Tibial artery (tissue), 4 donors: ENCODE results near the gene RAET1G.
"Not testable (repeated sequence)": the region's sequence is repeated elsewhere in the genome, so short reads cannot be mapped to it uniquely, and the experiment has no call there.

Source experiments
- DNase-seq, 2 donors: peaks; one replicate each; pipeline ENCODE4 v3.0.0-alpha.2; 2019
- H3K27ac ChIP-seq, 2 donors: fragments of 200-600 bp; sonication (generic) in 1 of 2; 1 replicate in 1 of 2; 2 replicates in 1 of 2; pipeline ENCODE4 v1.5.1; 2018 to 2019; ENCODE audit warnings: mild to moderate bottlenecking in 1 of 2
- H3K27me3 ChIP-seq, 2 donors: fragments of 200-600 bp; sonication (generic) in 1 of 2; one replicate each; pipeline versions ENCODE4 v1.5.1 to v1.6.0; 2016 to 2019
- H3K36me3 ChIP-seq, 3 donors: fragments of 200-600 bp; sonication (generic) in 2 of 3; one replicate each; pipeline ENCODE4 v1.5.1; 2016 to 2019; ENCODE audit warnings: mild to moderate bottlenecking in 2 of 3
- H3K4me1 ChIP-seq, 4 donors: fragments of 200-600 bp; sonication (generic) in 2 of 4; 1 replicate in 3 of 4; 2 replicates in 1 of 4; pipeline ENCODE4 v1.5.1; 2016 to 2019
- H3K4me3 ChIP-seq, 2 donors: fragments of 200-600 bp; sonication (generic) in 1 of 2; 1 replicate in 1 of 2; 2 replicates in 1 of 2; pipeline ENCODE4 v1.5.1; 2018 to 2019; ENCODE audit warnings: mild to moderate bottlenecking in 2 of 2
- H3K9me3 ChIP-seq, 3 donors: fragments of 200-600 bp; sonication (generic) in 1 of 3; one replicate each; pipeline ENCODE4 v1.5.1; 2016 to 2019
- CTCF ChIP-seq, 2 experiments: fragments of 200-600 bp in 1 of 2; fragments of 450-650 bp in 1 of 2; IDR thresholded peaks; one replicate each; pipeline ENCODE4 v1.5.1; 2017 to 2019; ENCODE audit warnings: antibody characterized with exemption in 2 of 2, mild to moderate bottlenecking in 1 of 2, moderate library complexity in 1 of 2
- intact Hi-C: fragments of 100-400 bp; cut with DNase I; formaldehyde crosslinking; loops from one replicate; pipeline ENCODE4 v1.15.0; 2023; ENCODE audit warnings: low total_unique reads

RAET1G gene

GRCh38 chr6:149961728-149962425, 39.0 kb upstream of the RAET1G start:
- no peaks in the 10 kb centered on the region for H3K36me3 ChIP-seq
- H3K9me3 ChIP-seq: no peaks in the 10 kb centered on the region
- peaks cover 0 to 78% of the 10 kb centered on the region in 2 donors for H3K27me3 ChIP-seq
- no peak overlapping the region for H3K27ac ChIP-seq
- intact Hi-C loops: loop anchor here (2.0 kb wide), 1 partner anchor 23 kb away; no protein-coding TSS in a partner anchor
- H3K4me3 ChIP-seq: no peak overlapping the region
- H3K4me1 ChIP-seq: peaks cover 0 to 28% (median 26%) of the 10 kb centered on the region in 4 donors
- TF ChIP-seq CTCF (IDR thresholded peaks at IDR 0.05): no peak
- DNase-seq: no peak

GRCh38 chr6:149960488-149960887, 37.6 kb upstream of the RAET1G start:
- DNase-seq: no peak
- intact Hi-C loops: no loop called here
- Histone ChIP-seq H3K9me3 (no peaks in the 10 kb centered on the region), H3K27me3 (peaks cover 0 to 78% of the 10 kb centered on the region in 2 donors), H3K4me1 (peaks cover 0 to 27% (median 26%) of the 10 kb centered on the region in 4 donors), H3K36me3 (no peaks in the 10 kb centered on the region), H3K4me3 (no peak overlapping the region), H3K27ac (no peak overlapping the region)
- no peak for TF ChIP-seq CTCF (IDR thresholded peaks at IDR 0.05)

- H3K36me3 ChIP-seq, H3K27ac ChIP-seq, DNase-seq, H3K4me3 ChIP-seq, H3K9me3 ChIP-seq, intact Hi-C loops: not testable (repeated sequence)
- H3K4me1 ChIP-seq: peaks cover 0 to 20% (median 19%) of the 10 kb centered on the region in 4 donors
- peaks cover 0 to 77% of the 10 kb centered on the region in 2 donors for H3K27me3 ChIP-seq
These were observed 36.9 kb upstream of the RAET1G start for GRCh38 chr6:149959806-149960205.

GRCh38 chr6:149958124-149958523, 35.2 kb upstream of the RAET1G start:
- H3K4me1 ChIP-seq, DNase-seq, H3K4me3 ChIP-seq, H3K27ac ChIP-seq, H3K36me3 ChIP-seq, intact Hi-C loops, H3K9me3 ChIP-seq: not testable (repeated sequence)
- H3K27me3 ChIP-seq: peaks cover 0 to 77% of the 10 kb centered on the region in 2 donors

GRCh38 chr6:149955654-149956317, 32.9 kb upstream of the RAET1G start:
- intact Hi-C loops, H3K36me3 ChIP-seq, DNase-seq, H3K4me3 ChIP-seq, H3K9me3 ChIP-seq, H3K4me1 ChIP-seq, H3K27ac ChIP-seq: not testable (repeated sequence)
- peaks cover 0 to 78% of the 10 kb centered on the region in 2 donors for H3K27me3 ChIP-seq

GRCh38 chr6:149954984-149955653, 32.2 kb upstream of the RAET1G start:
- H3K9me3 ChIP-seq, H3K4me1 ChIP-seq, H3K36me3 ChIP-seq, DNase-seq, intact Hi-C loops, H3K4me3 ChIP-seq, H3K27ac ChIP-seq: not testable (repeated sequence)
- H3K27me3 ChIP-seq: peaks cover 0 to 80% of the 10 kb centered on the region in 2 donors

GRCh38 chr6:149954328-149954983, 31.5 kb upstream of the RAET1G start:
- DNase-seq, H3K27ac ChIP-seq, H3K4me3 ChIP-seq, H3K9me3 ChIP-seq, H3K4me1 ChIP-seq, H3K36me3 ChIP-seq, intact Hi-C loops: not testable (repeated sequence)
- peaks cover 0 to 83% of the 10 kb centered on the region in 2 donors for H3K27me3 ChIP-seq

- H3K9me3 ChIP-seq, H3K36me3 ChIP-seq, H3K4me3 ChIP-seq, DNase-seq, intact Hi-C loops, H3K4me1 ChIP-seq, H3K27ac ChIP-seq: not testable (repeated sequence)
- H3K27me3 ChIP-seq: peaks cover 0 to 84% of the 10 kb centered on the region in 2 donors
These were observed 31.0 kb upstream of the RAET1G start for GRCh38 chr6:149953934-149954327.

GRCh38 chr6:149953390-149953789, 30.5 kb upstream of the RAET1G start:
- H3K4me3 ChIP-seq, H3K9me3 ChIP-seq, H3K36me3 ChIP-seq, H3K4me1 ChIP-seq, intact Hi-C loops, H3K27ac ChIP-seq, DNase-seq: not testable (repeated sequence)
- peaks cover 0 to 85% of the 10 kb centered on the region in 2 donors for H3K27me3 ChIP-seq
